Activated gamma-delta T cell (primary cell): ENCODE measurements around the gene CMIP.

Experiments
- DNase-seq: peaks from one replicate; lab custom pipeline; 2025; lab: John Stamatoyannopoulos, UW

Gene CMIP

GRCh38 chr16:81607006-81607405 lies 162.4 kb downstream of the CMIP start:
- DNase-seq, result no peak

DNA sequence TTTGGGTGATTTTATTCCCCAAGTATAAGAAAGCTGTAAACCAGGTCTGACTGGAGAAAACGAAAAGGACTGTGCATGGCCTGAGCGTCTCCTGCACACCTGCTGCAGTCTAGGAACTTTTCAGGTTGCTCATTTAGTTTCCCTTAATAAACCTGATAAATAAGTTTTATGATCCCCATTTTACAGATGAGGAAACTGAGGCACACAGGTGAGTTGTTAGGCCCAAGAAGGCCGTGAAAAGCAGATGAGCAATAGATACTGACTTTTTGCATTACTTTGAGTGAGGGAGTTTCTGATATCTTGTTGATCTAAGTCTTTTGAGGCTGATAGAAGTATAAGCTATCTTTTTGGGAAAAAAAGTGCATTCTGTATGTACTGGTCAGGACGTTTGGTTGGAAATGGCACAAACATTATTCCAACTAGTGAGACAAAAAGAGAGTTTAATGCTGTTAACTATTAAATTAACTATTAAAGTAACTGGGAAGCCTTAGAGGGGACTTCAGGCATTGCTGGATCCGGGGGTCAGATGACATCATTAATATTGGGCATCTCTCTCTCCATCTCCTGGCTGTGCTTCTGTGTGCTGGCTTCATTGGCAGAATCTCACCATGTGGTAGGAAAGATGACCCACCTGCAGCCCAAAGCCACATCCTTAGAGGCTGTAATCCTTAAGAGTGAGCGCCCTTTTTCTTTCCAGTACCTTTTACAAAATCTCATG lies 163.4 kb downstream of the CMIP start:
- DNase-seq, result no peak

DNA sequence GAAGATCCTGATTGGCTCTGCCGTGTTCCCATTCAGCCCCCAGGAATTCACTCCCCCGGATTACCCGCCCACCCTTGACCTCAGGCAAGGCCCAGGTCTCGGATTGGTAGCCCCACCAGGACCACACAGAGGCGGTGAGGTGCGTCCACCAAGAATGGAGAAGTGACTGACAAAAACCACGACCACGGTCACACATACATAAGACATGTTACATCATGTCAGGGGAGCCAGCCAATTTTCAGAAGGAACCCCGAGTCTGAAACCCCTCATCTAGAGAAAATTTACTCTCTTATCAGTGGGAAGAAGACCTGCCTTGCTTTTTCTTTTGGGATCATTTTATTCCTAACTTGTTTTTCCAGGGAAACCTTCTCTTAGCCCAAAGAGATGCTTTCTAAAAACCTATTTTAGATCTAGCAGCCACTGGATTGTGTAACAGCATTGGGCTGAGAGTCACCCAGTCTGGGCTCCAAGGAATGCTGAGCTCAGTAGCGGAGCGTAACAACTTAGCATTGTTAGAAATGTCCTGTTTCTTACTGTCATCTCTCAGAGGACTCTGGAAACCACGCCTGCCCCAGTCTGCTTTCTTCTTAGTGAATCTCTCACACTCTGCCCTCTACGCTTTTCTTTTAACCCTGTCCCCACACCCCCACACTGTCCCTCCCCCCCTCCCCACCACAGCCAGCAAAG lies 164.1 kb downstream of the CMIP start:
- no peak for DNase-seq

- no peak for DNase-seq
These were observed 164.8 kb downstream of the CMIP start for GRCh38 chr16:81609323-81609892.

- no peak for DNase-seq
These were observed 165.7 kb downstream of the CMIP start for GRCh38 chr16:81610144-81610842.

- no peak for DNase-seq
These were observed 166.3 kb downstream of the CMIP start for GRCh38 chr16:81610936-81611335.

GRCh38 chr16:81611721-81612120 lies 167.1 kb downstream of the CMIP start:
- no peak for DNase-seq

DNA sequence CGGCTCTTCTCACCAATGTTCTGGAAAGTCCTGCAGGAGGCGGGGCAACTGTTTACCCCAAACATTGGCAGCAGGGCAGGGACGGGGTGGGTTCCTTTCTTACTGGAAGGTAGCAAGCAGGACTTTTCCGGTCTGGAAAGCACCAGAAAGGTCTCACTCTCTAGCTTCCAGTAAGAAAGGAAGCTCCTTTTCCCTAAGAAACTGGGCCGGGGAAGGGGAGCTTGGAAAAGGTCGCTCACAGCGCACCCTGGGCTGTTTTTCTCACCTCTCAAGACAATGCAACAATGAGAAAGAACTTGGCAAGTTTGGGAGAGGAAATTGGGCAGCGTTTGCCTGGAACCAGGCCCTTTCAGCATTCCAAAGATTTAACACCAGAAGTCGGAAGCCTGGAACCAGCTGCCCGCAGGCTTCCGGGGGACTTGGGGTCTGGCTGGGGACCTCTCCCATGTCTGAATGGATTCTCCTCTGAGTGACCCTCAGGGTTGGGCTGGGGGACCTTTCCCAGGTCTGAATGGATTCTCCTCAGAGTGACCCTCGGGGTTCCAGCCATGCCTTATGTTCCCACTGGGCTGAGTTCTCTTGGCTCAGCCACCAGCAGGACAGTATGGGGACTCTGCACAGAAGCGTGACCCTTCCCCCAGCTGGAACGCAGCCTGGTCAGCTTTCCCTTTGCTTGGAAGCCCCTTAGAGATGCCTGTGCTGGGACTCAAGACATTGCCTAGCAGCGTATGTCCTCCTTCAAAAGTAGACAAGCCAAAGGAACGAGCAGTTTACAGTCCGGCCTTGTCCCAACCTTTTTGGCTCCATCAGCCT lies 167.9 kb downstream of the CMIP start:
- no peak for DNase-seq

DNA sequence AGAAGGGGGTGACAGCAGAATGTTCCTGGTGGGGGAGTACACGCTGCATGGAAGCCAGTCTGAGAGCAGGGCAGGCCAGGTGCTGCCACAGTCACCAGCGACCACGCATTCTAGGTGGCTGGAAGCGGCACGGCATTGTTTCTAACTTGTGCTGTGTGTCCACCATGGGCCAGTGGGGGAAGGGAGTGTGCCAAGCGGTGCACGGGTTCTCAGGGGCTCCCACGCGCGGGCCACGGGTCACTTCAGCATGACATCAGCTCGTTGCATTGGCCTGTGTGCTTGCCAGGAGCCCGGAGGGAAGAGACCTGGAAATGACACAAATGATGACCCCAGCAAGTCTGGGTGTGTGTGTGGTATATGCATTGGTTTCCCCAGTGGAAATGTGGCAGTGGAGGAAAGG lies 169.6 kb downstream of the CMIP start:
- DNase-seq, result no peak

- DNase-seq, result no peak
These were observed 170.2 kb downstream of the CMIP start for GRCh38 chr16:81614654-81615359.

- no peak for DNase-seq
These were observed 170.8 kb downstream of the CMIP start for GRCh38 chr16:81615411-81615810.

GRCh38 chr16:81615833-81616232 lies 171.2 kb downstream of the CMIP start:
- DNase-seq, result no peak

- DNase-seq, result peak; percentile 60
These were observed 171.9 kb downstream of the CMIP start for GRCh38 chr16:81616321-81617020.

DNA sequence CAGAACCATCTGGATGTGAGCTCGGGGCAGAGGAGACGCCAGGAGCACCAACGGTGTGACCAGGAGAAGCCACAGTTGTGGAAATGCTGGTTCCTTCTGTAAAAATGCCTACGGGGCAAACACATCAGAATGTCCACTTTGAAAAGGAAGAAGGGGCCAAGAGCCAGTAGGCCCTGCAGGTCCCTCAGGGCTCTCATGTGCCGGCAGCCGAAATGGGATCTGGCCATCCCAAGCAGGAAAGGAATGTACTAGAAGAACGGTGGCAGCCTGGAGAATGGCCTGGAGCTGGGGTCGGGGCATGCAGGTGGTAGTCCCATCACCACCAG lies 172.4 kb downstream of the CMIP start:
- no peak for DNase-seq

DNA sequence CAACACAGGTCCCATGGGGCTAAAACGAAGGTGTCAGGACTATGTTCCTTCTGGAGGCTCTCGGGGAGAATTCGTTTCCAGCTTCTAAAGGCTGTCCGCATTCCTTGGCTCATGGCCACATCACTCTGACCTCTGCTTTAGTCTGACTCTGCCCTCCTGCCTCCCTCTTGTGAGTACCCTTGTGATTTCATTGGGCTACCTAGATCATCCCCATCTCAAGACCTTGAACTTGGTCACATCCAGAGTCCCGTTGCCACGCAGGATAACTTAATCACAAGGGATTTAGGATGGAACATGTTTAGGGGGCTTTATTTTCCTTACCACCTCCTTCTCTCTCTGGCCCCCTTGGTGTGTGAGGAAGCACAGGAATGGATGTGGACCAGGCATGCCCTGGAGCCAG lies 173.6 kb downstream of the CMIP start:
- no peak for DNase-seq

DNA sequence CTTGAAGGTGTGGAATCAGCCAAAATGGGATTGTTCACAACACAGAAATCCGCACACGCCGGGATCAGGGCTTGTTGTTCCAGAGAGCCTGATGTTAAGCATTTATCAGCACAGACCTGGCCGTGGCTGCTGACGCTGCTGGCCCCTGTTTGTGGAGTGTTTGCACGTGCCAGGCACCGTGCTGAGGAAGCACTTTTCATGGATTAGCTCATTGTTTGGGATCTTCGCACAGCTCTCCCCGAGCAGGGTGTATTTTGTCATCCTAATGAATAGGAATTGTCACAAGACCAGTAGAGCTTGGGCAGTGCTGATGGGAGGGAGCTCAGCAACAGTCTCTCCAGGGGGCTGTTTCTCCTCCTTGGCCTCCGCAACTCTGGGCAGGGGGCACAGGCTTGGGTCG lies 174.1 kb downstream of the CMIP start:
- DNase-seq, result no peak

- DNase-seq, result no peak
These were observed 175.4 kb downstream of the CMIP start for GRCh38 chr16:81620029-81620428.

DNA sequence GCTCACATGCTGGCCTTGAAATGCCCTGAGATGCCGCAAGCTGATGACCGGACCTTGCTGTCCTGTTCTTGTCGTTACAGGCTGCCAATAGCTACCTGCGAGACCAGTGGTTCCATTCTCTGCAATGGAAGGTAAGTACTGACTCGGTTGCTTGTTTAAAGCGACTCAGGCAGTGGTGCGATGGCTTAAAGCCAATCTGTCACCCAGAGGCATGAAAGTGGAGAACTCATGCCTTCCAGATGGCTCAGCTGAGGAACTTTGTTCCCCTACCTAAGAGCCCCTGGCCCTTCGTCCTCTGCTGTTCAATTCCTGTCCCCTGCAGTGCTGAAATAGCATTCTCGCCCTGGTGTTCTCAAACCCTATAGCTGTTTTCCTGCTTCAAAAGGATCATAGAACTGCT lies 176.2 kb downstream of the CMIP start:
- DNase-seq, result no peak

DNA sequence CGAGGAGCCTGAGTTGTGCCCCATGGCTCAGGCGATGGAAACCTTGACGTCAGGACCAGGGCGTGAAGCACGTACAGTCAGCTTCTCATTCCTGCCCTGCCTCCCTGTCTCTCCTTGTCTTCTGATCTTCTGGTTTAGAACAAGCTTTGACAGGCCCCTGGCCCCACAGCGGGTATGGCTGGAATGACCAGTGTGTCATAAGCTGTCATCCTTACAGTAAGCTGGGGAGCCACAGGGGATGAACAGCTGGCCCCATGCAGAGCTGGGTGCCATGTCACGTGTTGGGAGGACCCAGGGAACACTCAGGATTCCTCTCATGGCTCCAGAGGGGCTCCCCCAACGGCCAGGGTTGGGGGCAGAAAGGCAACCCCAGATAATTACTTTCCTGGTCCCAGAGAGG lies 176.9 kb downstream of the CMIP start:
- no peak for DNase-seq

- DNase-seq, result no peak
These were observed 178.9 kb downstream of the CMIP start for GRCh38 chr16:81623365-81624102.
